Measurements from ENCODE around the gene GRIN2C.

Gene GRIN2C

GRCh38 chr17:74805591-74805991 is 54.1 kb downstream of the GRIN2C start:
- TF ChIP-seq CTCF (IDR thresholded peaks at IDR 0.05; ENCODE audit: insufficient read depth, low read depth, low read length, missing control alignments): no peak
- H3K4me3 ChIP-seq (ENCODE audit: low read length): no peak overlapping the region
- no peak for DNase-seq (ENCODE audit: low read depth)

GRCh38 chr17:74804683-74805082 is 55.0 kb downstream of the GRIN2C start:
- no peak for DNase-seq (ENCODE audit: low read depth)

GRCh38 chr17:74803971-74804370 is 55.7 kb downstream of the GRIN2C start:
- no peak overlapping the region for H3K4me3 ChIP-seq (ENCODE audit: low read length)
- no peak for DNase-seq (ENCODE audit: low read depth)
- no peak for TF ChIP-seq CTCF (IDR thresholded peaks at IDR 0.05; ENCODE audit: insufficient read depth, low read depth, low read length, missing control alignments)

More at GRCh38 chr17:74804683-74805082, 55.0 kb downstream of the GRIN2C start:
- TF ChIP-seq CTCF (IDR thresholded peaks at IDR 0.05; ENCODE audit: insufficient read depth, low read depth, low read length, missing control alignments): no peak
- H3K4me3 ChIP-seq (ENCODE audit: low read length): no peak overlapping the region

GRCh38 chr17:74803388-74803930 is 56.2 kb downstream of the GRIN2C start:
- DNase-seq (ENCODE audit: low read depth): no peak
- TF ChIP-seq CTCF (IDR thresholded peaks at IDR 0.05; ENCODE audit: insufficient read depth, low read depth, low read length, missing control alignments): no peak
- H3K4me3 ChIP-seq (ENCODE audit: low read length): no peak overlapping the region

GRCh38 chr17:74801896-74802295 is 57.8 kb downstream of the GRIN2C start:
- no peak for TF ChIP-seq CTCF (IDR thresholded peaks at IDR 0.05; ENCODE audit: insufficient read depth, low read depth, low read length, missing control alignments)
- peak; percentile 63 for DNase-seq (ENCODE audit: low read depth)
- no peak overlapping the region for H3K4me3 ChIP-seq (ENCODE audit: low read length)

- DNase-seq (ENCODE audit: low read depth): no peak
- H3K4me3 ChIP-seq (ENCODE audit: low read length): no peak overlapping the region
- no peak for TF ChIP-seq CTCF (IDR thresholded peaks at IDR 0.05; ENCODE audit: insufficient read depth, low read depth, low read length, missing control alignments)
These were observed 59.2 kb downstream of the GRIN2C start for GRCh38 chr17:74800531-74800930.

- no peak for TF ChIP-seq CTCF (IDR thresholded peaks at IDR 0.05; ENCODE audit: insufficient read depth, low read depth, low read length, missing control alignments)
- no peak overlapping the region for H3K4me3 ChIP-seq (ENCODE audit: low read length)
- no peak for DNase-seq (ENCODE audit: low read depth)
These were observed 60.6 kb downstream of the GRIN2C start for GRCh38 chr17:74799097-74799496.

Data from epithelial cell of esophagus (primary cell).